NCI-H345 treated with DMSO at 0.1 percent for 48 hours (cell line): Measurements from ENCODE around the gene ANTXR1.

Experiments used
- DNase-seq: peaks from one replicate; lab custom pipeline; 2025; ENCODE audit not compliant: unreplicated experiment; lab: John Stamatoyannopoulos, UW

The ANTXR1 gene

DNA sequence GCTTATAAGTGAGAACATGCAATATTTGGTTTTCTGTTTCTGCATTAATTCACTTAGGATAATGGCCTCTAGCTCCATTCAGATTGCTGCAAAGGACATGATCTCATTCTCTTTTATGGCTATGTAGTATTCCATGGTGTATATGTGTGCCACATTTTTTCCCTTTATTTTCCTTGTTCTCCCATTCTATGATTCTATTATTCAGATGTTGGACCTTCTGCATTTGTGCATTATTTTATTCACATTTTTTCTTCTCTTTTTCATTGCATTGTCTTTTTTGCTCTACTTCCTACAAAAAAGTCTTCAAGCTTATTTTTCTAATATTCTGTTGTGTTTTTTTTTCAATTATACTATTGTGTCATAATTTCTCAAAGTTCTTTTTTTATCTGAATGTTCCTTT is 11.1 kb upstream of the ANTXR1 start:
- DNase-seq, result no peak

DNA sequence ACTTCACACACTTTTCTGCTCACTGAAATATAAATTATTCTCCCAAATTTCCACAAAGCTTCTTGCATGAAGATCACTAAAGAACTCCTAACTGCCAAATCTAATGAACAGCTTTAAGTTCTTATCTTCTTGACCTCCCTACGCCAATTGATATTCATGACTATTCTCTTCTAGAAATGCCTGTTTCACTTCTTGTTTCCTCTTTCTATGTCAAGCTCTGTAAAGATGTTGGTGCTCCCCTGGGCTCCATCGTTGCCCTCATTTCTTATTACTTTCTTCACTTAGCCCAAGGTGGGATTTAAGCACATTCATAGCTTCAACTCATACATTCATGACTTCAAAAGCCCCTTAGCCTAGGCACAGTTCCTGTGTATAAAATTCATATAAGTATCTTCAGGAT is 9.2 kb upstream of the ANTXR1 start:
- no peak for DNase-seq

DNA sequence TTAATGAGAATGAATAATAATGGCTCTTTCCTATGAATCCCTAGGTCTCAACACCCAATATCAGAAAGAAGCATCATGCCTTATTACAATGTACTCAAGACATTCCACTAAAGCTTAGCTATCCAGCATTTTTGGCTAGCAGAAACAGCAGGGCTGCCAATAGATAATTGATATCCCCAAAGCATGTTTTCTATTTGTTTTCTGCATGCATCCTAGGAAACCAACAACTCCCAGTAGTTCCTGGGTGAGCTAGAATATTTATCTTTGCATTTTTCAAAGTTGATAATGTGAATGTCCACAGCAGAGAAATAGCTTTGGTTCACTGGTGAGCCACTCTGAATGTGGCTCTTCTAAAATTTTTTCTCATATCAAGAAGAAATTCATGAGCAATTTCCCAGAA is 5.8 kb upstream of the ANTXR1 start:
- no peak for DNase-seq

DNA sequence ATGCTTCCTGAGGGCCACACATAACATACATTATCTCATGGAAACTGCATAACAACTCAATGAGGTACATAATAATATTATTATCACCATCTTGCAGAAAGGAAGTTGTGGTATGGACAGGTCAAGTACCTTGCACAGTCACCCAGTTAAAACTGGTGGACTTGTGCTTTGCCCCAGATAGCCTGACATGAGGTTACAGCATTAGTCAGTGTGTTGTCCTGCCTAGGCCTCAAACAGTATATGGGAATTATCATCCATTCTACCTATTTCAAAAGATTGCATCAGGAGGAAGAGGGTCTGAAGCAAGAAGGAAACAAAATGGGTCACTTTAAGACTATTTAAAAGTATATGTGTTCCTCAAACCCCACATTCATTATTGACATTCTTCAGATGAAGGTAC is 5.4 kb upstream of the ANTXR1 start:
- DNase-seq, result no peak

DNA sequence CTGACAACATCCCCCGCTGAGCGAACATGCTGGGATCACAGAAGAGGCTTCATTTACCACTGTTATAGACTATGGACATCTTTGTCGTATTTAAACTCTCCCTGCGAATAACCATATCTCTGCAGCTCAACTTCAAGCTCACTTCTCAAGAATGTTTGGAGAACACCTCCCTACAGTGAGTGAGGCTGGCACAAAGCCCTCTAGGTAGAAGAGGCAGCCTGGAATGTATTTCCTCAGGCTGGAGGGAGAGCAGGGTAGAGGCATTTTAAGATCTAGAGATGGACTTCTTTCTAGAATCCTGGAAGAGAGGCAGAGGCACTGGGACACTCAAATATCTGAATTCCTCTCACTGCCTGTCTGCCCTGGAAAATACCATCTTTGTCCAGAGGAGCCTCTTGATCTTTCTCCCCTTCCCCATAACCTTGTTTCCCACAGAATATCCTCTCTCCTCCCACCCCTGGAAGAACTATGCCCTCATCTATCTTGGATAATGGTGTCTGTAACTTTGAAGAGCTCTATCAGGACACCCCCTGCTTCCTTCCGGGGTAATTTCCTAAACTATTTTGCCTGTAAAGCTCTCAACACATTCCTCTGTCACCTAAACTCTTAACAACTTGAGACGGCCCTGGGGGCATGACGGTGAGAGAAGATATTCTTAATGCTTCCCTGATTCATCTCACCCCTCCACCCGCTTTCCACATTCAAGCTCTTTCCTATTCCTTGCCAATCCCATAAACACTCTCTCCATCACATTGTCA is 2.4 kb upstream of the ANTXR1 start:
- DNase-seq, result no peak

DNA sequence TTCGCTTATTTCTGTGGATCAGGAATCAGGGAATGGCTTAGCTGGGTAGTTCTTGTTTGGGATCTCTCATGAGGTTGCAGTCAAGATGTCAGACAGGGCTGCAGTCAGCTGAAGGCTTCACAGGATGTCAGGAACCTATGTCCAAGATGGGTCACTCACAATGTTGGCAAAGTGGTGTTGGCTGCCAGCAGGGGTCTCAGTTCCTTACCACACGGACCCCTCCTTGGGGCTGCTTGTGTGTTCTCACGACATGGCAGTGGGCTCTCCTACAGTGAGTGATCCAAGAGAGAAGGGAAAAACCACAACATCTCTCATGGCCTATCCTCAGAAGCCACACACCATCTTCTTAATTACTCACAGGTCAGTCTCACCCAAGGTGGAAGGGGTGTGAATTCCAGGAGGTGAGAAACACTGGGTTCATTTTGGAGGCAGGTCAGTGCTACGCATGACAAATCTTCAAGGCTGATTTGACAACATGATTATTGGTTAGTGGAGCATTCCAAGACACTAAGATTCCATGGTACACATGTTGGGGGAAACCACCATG is 1.3 kb upstream of the ANTXR1 start:
- no peak for DNase-seq

DNA sequence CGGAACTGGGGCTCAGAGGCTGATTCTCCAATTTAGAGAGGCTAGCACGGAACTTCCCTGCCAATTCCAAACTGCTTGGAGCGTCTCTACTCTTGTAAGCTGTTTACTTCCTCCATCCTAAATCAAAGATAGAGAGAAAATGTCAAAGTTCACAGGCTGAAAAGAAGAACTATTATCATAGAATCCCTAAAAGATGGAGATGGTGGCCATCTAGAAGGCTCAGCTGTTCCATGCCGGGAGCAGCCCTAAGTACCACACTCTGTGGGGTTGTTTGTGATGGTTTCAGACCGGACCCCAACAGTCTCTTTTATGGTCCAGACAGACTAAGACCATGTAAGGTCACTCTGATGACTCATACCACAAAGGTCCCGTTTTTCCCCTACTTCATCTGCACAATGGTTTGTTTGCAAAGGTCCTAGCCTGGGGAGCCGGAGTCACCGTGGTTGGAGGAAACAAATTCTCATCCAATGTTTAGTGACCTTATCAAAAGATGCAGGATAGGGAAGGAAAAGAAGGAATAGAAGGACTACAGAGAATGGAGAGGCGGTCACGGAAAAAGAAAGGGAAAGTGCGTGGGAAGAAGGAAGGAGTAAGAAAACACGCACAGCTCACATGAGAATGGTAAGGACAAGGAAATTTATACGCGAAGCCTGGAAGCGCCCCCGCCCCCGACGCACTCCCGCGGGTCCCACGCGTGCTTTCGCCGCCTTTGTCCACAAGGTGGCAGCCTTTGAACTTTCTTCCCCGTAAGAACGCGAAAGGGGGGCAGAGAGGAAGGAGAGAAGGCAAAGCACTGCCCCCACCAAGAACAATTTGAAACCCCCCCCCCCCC is 453 bp upstream of the ANTXR1 start:
- DNase-seq, result peak; percentile 53

DNA sequence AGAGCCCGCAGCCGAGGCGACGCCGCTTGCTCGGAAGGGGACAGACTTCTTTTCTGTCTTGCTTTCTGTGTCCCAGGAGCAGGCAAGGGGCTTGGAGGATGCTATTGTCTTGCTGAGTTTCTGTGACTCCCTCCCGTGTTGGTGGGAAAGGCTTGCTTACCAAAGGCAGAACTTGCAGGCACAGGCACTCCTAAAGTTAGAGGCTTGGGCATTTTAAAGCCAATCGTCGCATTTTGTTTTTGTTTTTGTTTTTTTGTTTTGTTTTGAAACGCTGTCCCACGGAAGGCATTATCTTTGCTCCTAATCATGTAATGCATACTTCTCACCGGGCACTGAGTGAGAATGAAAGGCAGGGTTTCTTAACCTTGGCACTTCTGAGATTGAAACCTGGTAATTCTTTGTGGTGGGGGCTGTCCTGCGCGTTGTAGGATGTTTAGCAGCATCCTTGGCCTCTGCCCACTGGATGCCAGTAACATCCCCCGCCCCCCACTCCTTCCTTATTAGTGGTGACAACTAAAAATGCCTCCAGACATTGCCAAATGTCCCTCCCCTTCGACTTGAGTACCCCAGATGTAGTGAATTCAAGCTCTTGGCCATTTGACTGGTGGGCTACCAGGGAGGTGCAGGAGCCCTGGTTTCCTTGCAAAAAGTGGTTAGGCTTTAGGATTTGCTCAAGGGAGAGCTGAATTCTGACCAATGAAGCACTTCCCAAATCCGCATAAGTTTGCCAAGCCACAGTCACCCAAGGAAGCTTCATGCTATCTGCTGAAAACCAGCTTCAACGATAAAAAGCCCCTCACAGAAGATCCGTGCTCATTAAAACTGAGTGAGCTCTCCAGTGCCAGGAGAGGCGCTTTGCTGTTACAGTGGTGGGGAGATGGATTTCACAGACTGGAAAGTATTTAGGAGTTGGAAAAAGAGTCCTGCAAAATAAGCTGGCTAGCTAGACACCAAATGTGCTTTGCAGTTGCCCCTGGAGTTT is 1.2 kb downstream of the ANTXR1 start:
- peak; percentile 8 for DNase-seq

DNA sequence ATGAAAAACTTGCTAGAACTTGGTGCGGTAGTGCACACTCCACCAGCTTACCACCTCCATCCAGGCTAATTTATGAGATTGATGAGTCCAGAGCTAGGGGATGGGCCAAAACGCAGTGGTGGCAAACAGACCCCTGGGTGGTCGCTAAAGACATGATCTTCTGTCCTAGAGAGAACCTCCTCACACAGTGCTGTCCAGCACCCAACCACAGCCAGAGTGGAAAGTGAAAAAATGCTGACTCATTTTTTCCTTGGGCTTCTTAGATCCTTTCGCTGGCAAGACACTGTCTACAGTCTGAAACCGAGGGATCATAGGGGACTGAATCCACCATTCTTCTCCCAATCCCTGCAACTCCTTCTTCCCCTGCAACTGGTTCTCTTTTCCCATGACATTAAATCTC is 4.1 kb downstream of the ANTXR1 start:
- DNase-seq, result no peak

DNA sequence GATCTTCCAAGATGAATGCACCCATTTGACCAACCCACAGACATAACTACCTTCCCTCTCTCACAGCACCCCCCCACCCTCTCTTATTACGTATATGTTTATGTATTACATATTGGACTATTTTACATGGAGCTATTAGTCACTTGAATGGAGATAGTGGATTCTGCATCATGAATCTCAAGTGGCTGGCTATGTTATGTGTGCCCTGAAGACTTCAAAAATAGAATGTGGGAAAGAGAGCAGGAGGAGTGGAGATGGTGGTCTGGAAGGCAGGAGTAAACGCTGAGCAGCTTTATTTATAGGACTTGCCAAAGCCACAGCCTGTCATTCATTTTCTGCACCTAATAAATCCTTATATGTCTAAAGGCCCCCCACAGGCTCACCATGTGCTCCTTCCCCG is 4.9 kb downstream of the ANTXR1 start:
- DNase-seq, result no peak

DNA sequence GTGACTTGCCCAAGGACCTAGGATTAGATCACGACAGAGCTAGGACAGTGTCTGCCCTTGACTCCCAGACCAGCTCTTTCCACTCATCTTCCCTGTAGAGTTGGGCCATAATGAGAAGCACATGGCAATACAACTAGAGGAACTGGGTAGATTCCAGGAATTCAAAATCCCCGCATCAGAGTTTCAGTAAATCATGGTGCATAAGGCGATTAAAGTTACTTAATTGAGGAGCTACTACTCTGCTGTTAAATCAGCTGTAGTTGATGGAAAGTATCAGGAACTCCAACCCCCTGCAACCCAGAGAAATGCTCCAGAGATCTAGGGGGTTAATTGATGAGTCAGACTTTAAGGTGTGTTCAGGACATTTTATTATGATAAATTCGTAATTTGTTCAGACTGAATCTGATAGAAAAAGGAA is 5.7 kb downstream of the ANTXR1 start:
- DNase-seq, result no peak

DNA sequence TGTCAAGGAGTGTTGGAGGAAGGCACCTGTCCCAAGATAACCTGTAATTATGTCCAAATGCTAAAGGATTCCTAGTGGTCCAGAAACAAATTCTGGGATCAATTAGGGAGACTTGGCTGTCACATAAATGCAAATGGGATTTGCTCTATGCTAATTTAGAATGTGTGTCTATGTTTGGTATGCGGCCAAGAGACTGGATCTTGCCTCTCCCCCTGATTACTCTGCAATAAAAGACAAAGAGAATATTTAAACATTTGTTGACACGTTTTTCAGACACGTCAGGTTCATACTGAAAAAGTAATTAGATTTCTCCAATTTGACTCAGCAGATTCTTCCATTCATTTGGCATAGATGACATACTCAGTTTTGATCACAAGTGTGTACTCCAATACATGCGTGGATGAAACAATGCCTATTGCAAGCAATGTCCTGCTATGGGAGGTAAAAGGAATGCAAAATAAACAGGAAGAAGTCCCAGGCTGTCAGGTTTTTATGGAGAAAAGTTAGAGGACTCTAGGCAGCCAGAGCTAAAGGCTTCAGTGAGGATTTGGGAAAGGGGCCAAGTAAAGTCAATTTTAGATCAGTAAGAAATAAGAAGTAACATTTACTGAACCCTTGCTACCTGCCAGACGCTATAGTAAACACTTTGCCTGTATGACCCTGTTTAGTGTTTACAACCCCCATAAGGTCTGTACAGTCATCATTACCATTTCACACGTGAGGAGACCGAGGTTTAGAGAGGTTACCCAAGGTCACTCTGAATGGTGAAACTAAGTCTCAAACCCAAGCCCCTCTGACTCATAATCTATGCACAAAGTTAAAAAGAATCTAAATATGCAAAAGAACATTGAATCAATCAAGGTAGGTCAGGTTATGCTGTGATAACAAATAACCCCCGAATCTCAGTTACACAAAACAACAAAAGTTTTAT is 7.8 kb downstream of the ANTXR1 start:
- DNase-seq, result no peak

DNA sequence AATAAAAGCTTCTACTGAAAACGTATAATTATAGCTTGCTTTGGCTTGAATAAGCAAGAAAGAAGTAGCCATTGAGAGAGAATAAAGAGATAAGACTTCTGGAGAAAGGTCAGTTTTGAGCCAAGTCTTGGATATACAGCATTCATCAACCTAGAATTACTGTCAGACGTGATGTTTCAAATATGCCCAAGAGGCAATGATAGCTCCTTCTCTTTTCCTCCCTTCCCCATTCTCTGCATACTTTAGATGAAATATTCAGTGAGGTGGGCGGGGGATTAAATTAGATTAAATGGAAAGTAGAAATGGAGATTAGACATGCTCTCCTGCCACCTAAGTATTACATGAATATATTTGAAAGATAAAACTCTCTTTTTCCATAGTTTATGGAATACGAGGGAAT is 8.7 kb downstream of the ANTXR1 start:
- no peak for DNase-seq

DNA sequence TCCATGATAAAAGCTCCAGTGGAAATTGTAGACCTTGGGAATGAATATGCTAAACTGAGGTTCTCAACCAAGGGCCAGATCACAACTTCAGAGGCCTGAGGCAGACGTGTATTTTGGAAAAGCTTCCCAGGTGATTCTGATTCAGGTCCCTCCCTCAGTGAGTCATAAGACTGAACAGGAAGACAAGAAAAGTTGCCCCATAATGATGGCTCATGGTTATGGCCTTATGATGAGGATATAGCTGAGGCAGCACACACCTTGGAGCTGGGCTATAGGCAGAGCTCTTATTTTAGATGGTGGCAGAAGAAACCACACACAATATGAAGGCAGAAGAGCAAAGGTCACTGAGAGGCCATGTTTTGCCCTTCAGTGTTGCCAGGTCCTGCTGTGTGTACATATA is 9.6 kb downstream of the ANTXR1 start:
- no peak for DNase-seq

DNA sequence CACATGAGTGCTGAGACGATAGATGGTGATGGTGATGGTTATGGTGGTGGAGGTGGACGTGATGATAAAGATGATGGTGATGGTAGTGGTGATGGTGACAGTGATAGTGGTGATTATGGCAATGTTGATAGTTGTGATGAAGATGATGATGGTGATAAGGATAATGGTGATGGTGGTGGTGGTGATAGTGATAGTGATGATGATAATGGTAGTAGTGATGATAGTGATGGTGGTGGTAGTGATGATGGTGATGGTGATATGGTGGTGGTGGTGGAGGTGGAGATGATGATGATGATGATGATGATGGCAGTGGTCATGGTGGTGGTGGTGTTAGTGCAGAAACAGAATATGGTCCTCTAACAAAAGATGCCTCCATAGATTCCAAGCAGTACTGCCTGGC is 10.3 kb downstream of the ANTXR1 start:
- DNase-seq, result no peak

DNA sequence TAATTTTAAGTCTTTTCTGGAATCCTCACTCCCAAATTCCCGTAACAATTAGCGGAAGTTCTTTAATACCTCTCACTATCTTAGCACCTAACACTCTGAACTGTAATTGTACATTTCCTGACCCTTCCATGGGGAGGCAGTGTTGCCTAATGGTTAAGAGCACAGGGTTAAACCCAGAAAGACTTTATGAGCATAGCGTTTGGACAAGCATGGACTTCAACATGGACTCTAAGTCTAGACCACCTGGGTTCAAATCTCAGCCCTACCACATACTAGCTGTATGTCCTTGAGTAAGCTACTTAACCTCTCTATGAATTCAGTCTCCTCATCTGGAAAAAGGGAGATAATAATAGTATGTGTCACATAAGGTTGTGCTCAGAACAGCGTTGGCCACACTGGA is 13.0 kb downstream of the ANTXR1 start:
- DNase-seq, result peak; percentile 15

DNA sequence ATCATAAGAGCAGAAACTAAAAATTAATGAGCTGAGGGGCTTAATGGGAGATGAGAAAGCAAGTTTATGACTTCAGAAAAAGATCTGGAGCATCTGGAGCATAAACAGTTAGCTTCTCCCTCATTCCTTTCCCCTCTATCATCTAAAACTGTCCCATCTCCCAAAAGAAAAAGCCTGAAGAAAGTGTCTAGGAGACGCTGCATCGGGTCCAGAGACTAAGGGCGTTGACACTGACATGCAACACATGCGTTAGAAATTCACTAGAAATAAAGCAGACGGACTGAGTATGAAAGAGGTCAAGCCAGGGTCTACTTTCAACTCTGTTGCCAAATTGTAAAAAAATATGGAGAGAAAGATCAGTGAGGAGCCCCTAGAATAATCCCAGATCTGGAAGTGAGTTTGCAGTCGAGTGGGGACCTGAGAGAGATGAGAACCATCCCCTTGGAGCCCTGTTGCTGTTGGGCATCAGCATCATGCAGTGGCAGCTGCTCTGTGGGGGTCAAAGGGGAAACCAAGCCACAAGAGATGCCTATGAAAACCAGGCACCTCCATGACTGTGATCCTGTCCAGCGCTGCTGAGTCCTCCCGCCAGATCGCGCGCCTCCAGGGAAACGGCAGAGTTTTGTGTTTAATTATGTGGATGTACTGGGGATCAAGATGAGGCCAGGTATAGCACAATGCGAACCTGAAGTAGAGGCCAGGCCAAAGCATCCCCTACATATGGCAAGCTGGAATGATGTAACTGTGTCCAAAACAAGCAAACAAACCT is 13.9 kb downstream of the ANTXR1 start:
- no peak for DNase-seq

DNA sequence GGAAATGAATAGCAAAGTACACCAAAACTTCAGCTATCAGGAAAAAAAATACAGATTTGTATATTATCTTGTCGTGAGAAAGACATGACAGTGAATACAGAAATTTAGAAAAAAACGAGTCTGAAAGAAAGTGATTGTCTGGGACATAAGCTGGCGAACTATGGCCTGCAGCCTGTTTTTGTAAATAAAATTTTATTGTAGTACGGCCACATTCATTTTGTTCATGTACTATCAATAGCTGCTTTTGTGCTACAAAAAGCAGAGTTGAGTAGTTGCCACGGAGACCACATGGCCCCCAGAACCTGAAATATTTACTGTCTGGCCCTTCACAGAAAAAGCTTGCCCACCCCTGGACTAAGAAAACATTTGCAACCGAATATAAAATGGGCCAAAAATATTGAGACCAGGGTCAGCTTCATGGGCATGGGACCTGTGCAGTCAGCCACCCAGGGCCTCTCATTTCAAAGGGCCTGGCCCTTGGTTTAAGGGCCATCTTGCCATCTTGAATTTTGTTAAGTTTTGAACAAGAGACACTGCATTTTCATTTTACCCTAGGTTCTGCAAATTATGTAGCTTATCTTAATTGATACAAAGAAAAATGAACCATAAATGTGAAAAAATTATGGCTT is 17.9 kb downstream of the ANTXR1 start:
- DNase-seq, result no peak

DNA sequence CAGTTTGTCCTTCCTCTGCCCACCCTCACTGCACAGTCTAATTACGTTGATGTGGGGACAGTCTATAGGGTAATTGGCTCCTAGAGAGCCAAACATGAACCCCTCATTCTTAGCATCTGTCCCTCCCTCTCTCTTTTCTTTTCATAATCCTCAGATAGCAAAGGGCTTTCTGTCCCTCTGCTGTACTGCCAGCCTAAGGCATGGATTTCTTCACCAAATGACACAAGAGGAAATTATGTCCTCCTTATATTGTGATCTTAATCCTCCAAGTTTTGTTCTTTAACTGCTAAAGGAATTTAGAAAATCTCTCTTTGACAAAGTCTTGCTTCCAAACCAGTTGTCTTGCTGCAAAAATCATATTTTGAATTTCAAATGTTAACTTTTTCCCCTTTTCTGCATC is 18.5 kb downstream of the ANTXR1 start:
- no peak for DNase-seq
